GM23248 (cell line): ENCODE measurements around the gene IGSF1.

ENCODE experiments used
- EZH2 ChIP-seq: fragments of 200-600 bp; sonication (generic); IDR thresholded peaks from 2 replicates; pipeline ENCODE4 v1.6.1; 2018; ENCODE audit warnings: antibody characterized with exemption, mild to moderate bottlenecking; ENCODE audit not compliant: insufficient read depth, poor library complexity, severe bottlenecking
- EZH2phosphoT487 ChIP-seq: fragments of 200-600 bp; sonication (generic); IDR thresholded peaks from 2 replicates; pipeline ENCODE4 v1.6.1; 2018; ENCODE audit warnings: antibody characterized with exemption, moderate library complexity, mild to moderate bottlenecking, low read depth; ENCODE audit not compliant: insufficient read depth

- TF ChIP-seq EZH2 (no peak), EZH2phosphoT487 (no peak)
Observed at GRCh38 chrX:131332331-131332730, 43.2 kb upstream of the IGSF1 start.
